ENCODE measurements around the gene EXOC2.

GRCh38 chr6:582370-582769 lies 110.6 kb downstream of the EXOC2 start:
- TF ChIP-seq CTCF (conservative IDR thresholded peaks at IDR 0.05; ENCODE audit: low read length) (no peak), EZH2phosphoT487 (IDR thresholded peaks at IDR 0.05; ENCODE audit: borderline replicate concordance, low read depth, low read length) (no peak)

All from OCI-LY7 (cell line).